Cerebellar cortex (tissue), 1 donor: ENCODE measurements around the gene DUSP8.
"Not testable (repeated sequence)": the region's sequence is repeated elsewhere in the genome, so short reads cannot be mapped to it uniquely, and the experiment has no call there.

Experiments
- DNase-seq: peaks from one replicate; pipeline ENCODE4 v3.0.0-alpha.2; 2015; ENCODE audit warnings: low spot score

Gene DUSP8

GRCh38 chr11:1586699-1587098, 14.6 kb upstream of the DUSP8 start:
- DNase-seq = no peak

- not testable (repeated sequence) for DNase-seq
These were observed 12.7 kb upstream of the DUSP8 start, which contains the start of gene KRTAP5-1 for GRCh38 chr11:1584661-1585370. Gene KRTAP5-1 (minus strand): TSS chr11:1585283. CDS start chr11:1585249, 34 bp downstream.

GRCh38 chr11:1582909-1583308, 10.8 kb upstream of the DUSP8 start:
- not testable (repeated sequence) for DNase-seq

- DNase-seq = no peak
These were observed 9.9 kb upstream of the DUSP8 start for GRCh38 chr11:1581976-1582375.

GRCh38 chr11:1576825-1577224, 4.8 kb upstream of the DUSP8 start:
- DNase-seq = no peak

GRCh38 chr11:1575756-1576155, 3.7 kb upstream of the DUSP8 start:
- not testable (repeated sequence) for DNase-seq

- no peak for DNase-seq
These were observed 2.8 kb upstream of the DUSP8 start for GRCh38 chr11:1574933-1575242.

GRCh38 chr11:1574238-1574932, 2.3 kb upstream of the DUSP8 start:
- peak; percentile 68 for DNase-seq

- no peak for DNase-seq
These were observed 1.8 kb upstream of the DUSP8 start for GRCh38 chr11:1573903-1574237.

- no peak for DNase-seq
These were observed 1.2 kb upstream of the DUSP8 start for GRCh38 chr11:1573077-1573902.

GRCh38 chr11:1571760-1572196, 293 bp downstream of the DUSP8 start:
- no peak for DNase-seq

GRCh38 chr11:1570896-1571759, 943 bp downstream of the DUSP8 start:
- DNase-seq = no peak

- DNase-seq = no peak
These were observed 1.6 kb downstream of the DUSP8 start for GRCh38 chr11:1570531-1570895.

GRCh38 chr11:1570001-1570453, 2.0 kb downstream of the DUSP8 start:
- no peak for DNase-seq

GRCh38 chr11:1569251-1569780, 2.8 kb downstream of the DUSP8 start:
- DNase-seq = no peak

GRCh38 chr11:1568441-1568911, 3.6 kb downstream of the DUSP8 start:
- DNase-seq = no peak

- no peak for DNase-seq
These were observed 4.4 kb downstream of the DUSP8 start for GRCh38 chr11:1567721-1568100.

GRCh38 chr11:1567052-1567720, 4.9 kb downstream of the DUSP8 start:
- no peak for DNase-seq

- no peak for DNase-seq
These were observed 5.6 kb downstream of the DUSP8 start for GRCh38 chr11:1566381-1567051.

- no peak for DNase-seq
These were observed 6.2 kb downstream of the DUSP8 start for GRCh38 chr11:1565904-1566247.
